ENCODE measurements around the gene F12.
"Not testable (repeated sequence)": the region's sequence is repeated elsewhere in the genome, so short reads cannot be mapped to it uniquely, and the experiment has no call there.

The F12 gene

DNA sequence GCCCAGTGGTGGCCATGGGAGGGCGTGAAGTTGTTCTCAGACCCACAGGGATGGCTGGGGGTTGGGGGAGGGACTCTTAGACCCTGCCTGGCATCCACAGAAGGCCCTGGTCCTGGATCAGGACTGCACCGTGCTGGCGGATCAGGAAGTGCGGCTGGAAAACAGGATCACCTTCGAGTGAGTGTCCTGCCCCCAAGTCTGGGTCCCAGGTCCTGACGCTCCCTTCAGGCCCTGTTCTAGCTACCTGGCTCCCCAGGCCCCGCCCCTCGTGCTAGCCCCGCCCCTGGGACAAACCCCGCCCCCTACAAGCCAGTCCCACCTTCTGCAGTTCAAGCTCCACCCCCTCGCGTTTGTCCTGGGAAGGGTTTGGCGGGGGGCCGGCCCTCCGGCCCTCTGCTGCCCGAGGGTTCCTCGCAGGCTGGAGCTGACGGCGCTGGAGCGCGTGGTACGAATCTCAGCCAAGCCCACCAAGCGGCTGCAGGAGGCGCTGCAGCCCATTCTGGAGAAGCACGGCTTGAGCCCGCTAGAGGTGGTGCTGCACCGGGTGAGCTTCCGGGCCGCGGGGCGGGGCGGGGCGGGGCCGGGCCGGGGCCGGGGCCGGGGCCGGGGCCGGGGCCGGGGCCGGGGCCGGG lies 38.8 kb downstream of the F12 start:
- no peak for DNase-seq (ENCODE audit: low read depth in 2 of 2, low spot score in 1 of 2)

DNA sequence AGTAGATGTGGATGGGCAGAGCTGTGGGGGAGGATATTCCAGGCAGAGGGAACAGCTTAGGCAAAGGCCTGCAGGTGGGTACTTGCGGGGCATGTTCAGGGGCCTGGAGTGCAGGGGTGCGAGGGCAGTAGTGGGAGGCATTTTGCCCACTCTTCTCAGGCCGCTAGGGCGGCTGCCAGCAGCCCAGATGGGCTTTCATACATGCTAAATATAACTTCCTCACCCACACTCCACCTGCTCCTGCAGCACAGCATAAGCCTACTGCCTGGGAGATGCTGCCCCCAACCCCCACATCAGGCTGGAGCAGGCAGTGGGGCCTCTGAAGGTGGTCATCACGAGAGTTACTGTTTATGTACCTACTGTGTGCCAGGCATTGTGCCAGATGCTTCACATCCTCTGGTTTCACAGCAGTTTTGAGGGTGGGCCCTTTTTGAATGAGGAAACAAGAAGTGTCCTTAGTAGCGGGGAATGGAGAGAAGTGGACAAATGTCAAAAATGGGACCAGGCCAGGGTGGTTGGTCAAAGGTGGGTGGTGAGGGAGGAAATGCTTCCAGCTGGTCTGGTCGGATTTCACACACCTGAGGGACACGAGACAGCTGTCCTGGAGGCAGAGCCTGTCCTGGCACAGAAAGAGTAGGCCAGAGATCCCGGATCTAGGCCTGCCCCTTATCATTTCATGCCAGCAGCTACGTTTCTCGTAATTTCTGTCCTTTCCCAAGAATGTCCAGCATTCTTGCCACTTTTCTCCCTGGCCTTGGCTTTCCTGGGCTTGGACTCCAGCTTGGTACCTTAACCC lies 39.5 kb downstream of the F12 start:
- no peak for DNase-seq (ENCODE audit: low read depth in 2 of 2, low spot score in 1 of 2)

DNA sequence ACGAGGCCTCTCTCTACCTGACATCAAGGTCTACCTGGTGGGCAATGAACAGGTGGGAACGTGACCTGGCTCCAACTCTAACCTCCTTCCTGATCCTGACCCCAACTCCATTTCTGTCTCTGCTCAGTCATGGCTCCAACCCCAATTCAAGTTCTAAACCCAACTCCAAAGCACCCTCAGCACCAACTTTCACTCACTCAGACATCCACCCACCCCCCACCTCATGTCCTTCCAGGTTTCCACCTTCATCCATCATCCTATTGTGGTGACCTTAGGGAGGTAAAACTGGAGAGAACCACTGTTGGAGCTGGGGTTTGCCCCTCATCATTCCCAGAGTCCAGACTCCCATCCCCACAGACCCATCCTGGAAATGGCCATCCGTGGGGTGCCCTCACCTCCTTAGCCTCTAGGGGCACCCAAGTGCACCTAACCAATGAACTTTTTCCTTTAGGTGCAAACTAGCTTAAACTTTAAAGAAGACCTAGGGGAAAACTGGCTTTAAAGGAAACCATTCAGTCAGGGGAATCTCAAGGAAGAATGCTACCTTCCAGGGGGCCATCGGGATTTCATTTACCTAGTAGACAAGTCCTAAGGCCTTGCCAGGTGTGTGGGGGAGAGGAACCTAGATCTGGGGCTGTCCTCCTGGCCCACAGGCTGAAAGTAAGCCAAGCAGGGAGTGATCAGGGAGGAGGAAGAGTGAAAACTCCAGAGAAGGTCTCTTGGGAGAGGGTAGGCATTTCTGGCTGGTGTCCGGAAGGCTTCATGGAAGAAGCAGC lies 40.3 kb downstream of the F12 start:
- no peak for DNase-seq (ENCODE audit: low read depth in 2 of 2, low spot score in 1 of 2)

DNA sequence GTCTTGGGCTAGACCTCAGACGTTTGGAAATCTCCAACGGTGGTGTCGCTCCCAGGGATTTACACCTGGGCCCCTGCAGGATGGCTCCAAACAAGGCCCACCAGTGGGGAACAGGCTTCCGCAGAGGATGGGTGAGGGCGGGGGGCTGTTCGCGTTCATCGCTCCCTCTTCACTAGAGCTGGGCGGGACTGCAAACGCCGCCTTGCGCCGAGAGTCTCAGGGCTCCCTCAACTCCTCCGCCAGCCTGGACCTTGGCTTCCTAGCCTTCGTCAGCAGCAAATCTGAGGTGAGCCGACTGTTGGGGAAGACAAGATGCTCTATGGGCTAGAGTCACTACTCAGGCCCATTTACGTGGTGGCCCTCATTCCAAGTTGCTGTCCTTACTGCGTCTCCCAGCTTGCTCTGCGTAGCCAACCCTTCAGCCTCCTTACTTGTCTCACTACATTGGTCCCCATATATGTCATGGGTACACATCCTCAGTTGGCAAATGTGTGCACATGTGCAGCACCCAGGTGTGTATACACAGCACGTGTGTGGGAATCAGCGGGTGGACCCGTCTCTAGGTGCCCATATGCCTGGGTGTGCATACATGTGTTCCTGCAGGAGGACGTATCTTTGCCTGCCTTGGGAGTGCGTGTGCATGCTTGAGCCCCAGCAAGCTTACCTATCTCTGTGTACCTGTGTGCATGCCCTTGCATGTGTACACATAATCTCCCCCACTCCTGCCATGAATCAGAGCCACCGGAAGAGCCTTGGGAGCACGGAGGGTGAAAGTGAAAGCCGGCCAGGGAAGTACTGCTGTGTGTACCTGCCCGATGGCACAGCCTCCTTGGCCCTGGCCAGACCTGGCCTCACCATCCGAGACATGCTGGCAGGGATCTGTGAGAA lies 41.1 kb downstream of the F12 start:
- no peak for DNase-seq (ENCODE audit: low read depth in 2 of 2, low spot score in 1 of 2)

GRCh38 chr5:177367323-177367848 lies 42.0 kb downstream of the F12 start:
- no peak for DNase-seq (ENCODE audit: low read depth in 2 of 2, low spot score in 1 of 2)

- no peak for DNase-seq (ENCODE audit: low read depth in 2 of 2, low spot score in 1 of 2)
Observed at GRCh38 chr5:177366528-177367322, 42.6 kb downstream of the F12 start.

DNA sequence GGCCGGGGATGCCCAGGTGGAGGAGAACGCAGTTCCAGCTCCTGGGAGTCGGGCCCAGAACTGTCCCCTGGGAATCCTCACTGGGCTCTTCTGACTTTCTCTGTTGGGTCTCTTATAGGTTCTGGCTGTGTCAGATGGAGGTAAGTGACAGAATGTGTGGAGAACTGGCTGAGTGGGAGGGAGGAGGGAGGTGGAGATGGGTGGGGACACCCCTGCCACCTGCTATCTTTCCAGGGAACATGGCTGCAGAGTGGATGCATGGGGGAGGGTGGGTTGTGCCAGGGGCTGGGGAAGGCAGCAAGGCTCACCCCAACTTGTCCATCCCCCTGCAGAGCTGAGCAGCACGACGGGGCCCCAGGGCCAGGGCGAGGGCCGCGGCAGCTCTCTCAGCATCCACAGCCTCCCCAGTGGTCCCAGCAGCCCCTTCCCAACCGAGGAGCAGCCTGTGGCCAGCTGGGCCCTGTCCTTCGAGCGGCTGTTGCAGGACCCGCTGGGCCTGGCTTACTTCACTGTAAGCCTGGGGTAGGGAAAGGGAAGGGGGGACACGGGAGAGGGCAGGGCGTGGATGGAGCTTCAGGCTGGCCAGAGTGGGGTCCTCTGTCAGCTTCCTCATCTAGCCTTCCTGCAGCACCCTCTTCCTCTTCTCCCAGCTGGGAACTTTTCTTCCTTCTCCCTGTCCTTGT lies 43.4 kb downstream of the F12 start:
- DNase-seq (ENCODE audit: low read depth in 2 of 2, low spot score in 1 of 2): no peak

DNA sequence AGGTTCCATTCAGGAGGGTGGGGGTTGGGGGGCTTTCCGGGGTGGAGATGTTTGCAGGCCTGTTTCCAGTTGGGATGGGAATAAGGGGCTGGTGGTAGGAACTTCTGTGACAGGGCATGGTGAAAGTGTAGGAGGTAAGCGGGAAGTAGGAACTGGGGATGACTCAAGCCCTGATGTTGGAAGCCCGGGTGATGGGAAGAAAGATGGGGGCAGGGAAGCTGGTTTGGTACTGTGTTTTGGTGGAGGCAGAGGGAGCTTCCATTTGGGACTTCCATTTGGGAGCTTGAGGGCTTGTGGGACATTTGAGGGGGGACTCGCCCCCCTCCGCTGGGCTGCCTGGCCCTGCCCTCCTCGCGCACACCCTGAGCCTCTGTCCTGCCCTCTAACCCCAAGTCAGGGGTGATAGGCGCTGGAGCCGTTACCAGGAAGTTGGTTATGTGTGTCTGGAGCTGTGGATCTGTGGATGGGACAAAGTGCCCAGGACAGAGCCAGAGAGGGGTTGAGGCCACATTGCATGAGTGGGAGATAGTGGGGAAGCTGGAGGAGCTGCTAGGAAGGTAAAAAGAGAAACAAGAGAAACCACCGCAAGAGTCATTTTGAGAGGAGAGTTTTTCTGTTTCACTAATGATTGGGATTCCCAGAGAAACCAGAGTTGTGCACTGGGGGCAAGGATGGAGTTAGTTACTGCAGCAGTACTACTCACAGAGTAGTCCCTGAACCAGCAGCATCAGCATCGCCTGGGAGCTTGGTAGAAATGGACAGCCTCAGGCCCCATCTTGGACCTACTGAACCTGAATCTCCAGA lies 45.0 kb downstream of the F12 start:
- no peak for DNase-seq (ENCODE audit: low read depth in 2 of 2, low spot score in 1 of 2)

DNA sequence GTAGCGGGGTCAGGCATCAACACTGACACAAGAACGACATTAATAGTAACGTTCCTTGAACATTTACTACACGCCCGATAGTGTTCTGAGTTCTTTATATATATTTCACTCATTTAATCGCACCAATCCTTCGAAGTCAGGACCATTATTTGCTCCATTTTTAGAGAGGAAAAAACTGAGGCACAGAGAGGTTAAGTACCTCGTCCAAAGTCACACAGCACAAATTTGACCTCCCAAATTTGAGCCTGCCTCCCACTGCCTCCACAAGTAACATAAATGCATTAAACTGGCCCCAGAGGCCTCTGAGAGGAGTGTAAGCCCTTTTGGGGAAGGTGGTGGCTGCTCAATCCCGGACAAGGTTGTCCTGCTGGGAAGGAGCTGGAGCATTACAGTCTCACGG lies 45.8 kb downstream of the F12 start:
- no peak for DNase-seq (ENCODE audit: low read depth in 2 of 2, low spot score in 1 of 2)

- DNase-seq (ENCODE audit: low read depth in 2 of 2, low spot score in 1 of 2): peak; percentile 32 to 50
Observed at GRCh38 chr5:177362610-177363507, 46.5 kb downstream of the F12 start.

GRCh38 chr5:177362292-177362609 lies 47.1 kb downstream of the F12 start:
- no peak for DNase-seq (ENCODE audit: low read depth in 2 of 2, low spot score in 1 of 2)

- DNase-seq (ENCODE audit: low read depth in 2 of 2, low spot score in 1 of 2): no peak
Observed at GRCh38 chr5:177361418-177362291, 47.7 kb downstream of the F12 start.

GRCh38 chr5:177360740-177361139 lies 48.6 kb downstream of the F12 start:
- not testable (repeated sequence) for DNase-seq (ENCODE audit: low read depth in 2 of 2, low spot score in 1 of 2)

- DNase-seq (ENCODE audit: low read depth in 2 of 2, low spot score in 1 of 2): no peak
Observed at GRCh38 chr5:177359860-177360259, 49.5 kb downstream of the F12 start.

- no peak for DNase-seq (ENCODE audit: low read depth in 2 of 2, low spot score in 1 of 2)
Observed at GRCh38 chr5:177359451-177359851, 49.9 kb downstream of the F12 start.

DNA sequence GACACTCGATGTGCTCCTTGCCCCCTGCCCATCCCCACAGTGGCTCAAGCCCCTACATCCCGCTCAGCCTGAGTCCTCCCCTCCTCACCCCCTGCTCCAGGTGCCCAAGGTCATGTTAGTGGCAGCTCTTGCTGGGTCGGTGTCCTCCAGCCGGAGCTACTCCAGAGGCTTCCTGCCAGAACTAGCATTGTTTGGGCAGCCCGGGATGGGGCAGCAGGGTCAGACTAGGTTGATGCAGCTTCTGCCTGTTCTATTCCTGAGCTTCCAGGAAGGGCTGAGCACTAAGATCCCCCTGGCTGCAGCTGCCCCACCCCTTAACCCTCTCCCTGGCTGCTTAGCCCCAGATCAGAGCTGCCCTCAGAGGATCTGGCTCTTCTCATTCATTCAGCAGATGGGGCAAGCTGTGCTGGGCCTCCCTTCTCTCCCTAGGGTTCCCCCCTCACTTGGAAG lies 51.0 kb downstream of the F12 start:
- no peak for DNase-seq (ENCODE audit: low read depth in 2 of 2, low spot score in 1 of 2)

Measured in stimulated activated CD8-positive, alpha-beta memory T cell treated with anti-CD3 and anti-CD28 coated beads, Interleukin-4, amount 100 ng/mL, for 4 hours (primary cell).